GM21447 (cell line): ENCODE measurements around the gene MMP21.

ENCODE experiments used
- ATAC-seq: cut with Tn5 transposase; IDR thresholded peaks from one replicate; pipeline ENCODE4 v1.9.1; 2021; ENCODE audit not compliant: unreplicated experiment

The MMP21 gene

GRCh38 chr10:125766511-125766910, 9.1 kb downstream of the MMP21 start:
- no peak for ATAC-seq

- no peak for ATAC-seq
These were observed 9.8 kb downstream of the MMP21 start for GRCh38 chr10:125765835-125766234.

- no peak for ATAC-seq
These were observed 12.7 kb downstream of the MMP21 start for GRCh38 chr10:125762692-125763648.

GRCh38 chr10:125761961-125762360, 13.7 kb downstream of the MMP21 start:
- no peak for ATAC-seq

- no peak for ATAC-seq
These were observed 17.9 kb downstream of the MMP21 start for GRCh38 chr10:125757742-125758141.

GRCh38 chr10:125756853-125757487, 18.7 kb downstream of the MMP21 start:
- no peak for ATAC-seq

- no peak for ATAC-seq
These were observed 19.4 kb downstream of the MMP21 start for GRCh38 chr10:125756196-125756595.

GRCh38 chr10:125747417-125747816, 28.2 kb downstream of the MMP21 start:
- no peak for ATAC-seq

- no peak for ATAC-seq
These were observed 30.7 kb downstream of the MMP21 start for GRCh38 chr10:125744909-125745308.

- no peak for ATAC-seq
These were observed 33.2 kb downstream of the MMP21 start for GRCh38 chr10:125742465-125742864.

- no peak for ATAC-seq
These were observed 35.5 kb downstream of the MMP21 start for GRCh38 chr10:125739994-125740679.

GRCh38 chr10:125738206-125738605, 37.4 kb downstream of the MMP21 start:
- ATAC-seq: no peak

GRCh38 chr10:125734823-125735222, 40.8 kb downstream of the MMP21 start:
- no peak for ATAC-seq

GRCh38 chr10:125734148-125734547, 41.5 kb downstream of the MMP21 start:
- ATAC-seq: no peak

GRCh38 chr10:125727436-125727835, 48.2 kb downstream of the MMP21 start:
- ATAC-seq: no peak

- no peak for ATAC-seq
These were observed 48.7 kb downstream of the MMP21 start for GRCh38 chr10:125726914-125727313.

- no peak for ATAC-seq
These were observed 52.8 kb downstream of the MMP21 start for GRCh38 chr10:125722811-125723210.

GRCh38 chr10:125721035-125721434, 54.6 kb downstream of the MMP21 start:
- ATAC-seq: peak; percentile 53

GRCh38 chr10:125720002-125720382, 55.6 kb downstream of the MMP21 start:
- ATAC-seq: no peak

GRCh38 chr10:125719173-125720001, 56.2 kb downstream of the MMP21 start, which contains the start of gene EDRF1:
Gene EDRF1, plus strand, starts transcription at chr10:125719709. Its CDS starts 99 bp downstream, at chr10:125719808.
- peak; percentile 86 for ATAC-seq
